ENCODE results near the gene MRPS24. TPM values are rescaled to one million over a fixed set of nuclear protein-coding genes. Genes with fewer than 3 reads are reported as not detected.

MRPS24 gene
- total and polyA plus RNA-seq, 2 donors (not counting 3 experiments of a cell fraction or from before 2014, with no cell fraction given): 105 to 279 TPM

DNA sequence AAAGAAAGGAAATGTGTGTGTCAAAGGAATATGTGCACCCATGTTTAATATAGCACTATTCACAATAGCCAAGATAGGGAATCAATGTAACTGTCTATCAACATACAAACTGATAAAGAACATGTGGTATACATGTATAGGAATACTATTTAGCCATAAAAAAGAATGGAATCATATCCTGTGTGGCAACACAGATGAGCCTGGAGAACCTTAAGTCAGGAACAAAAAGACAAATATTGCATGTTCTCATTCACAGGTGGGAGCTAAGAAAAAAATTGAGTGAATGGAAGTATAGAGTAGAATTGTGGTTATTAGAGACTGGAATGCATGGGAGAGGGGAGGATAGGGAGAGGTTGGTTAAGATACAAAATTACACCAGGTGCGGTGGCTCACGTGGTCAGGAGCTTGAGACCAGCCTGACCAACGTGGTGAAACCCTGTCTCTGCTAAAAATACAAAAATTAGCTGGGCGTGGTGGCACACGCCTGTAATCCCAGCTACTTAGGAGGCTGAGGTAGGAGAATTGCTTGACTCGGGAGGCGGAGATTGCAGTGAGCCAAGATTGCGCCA is 26.6 kb upstream of the MRPS24 start:
- H3K27ac ChIP-seq (ENCODE audit: insufficient read depth, low read depth, low read length): no peak overlapping the region
- H3K79me2 ChIP-seq (ENCODE audit: control insufficient read depth, insufficient read depth, low read length): peaks cover 53% of the 10 kb centered on the region
- intact Hi-C loops (cut with micrococcal nuclease): no loop called here
- no peaks in the 10 kb centered on the region for H3K9me1 ChIP-seq (replicated peaks; ENCODE audit: control insufficient read depth, extremely low read depth, insufficient read depth, low read length)
- no peak overlapping the region for H3K4me3 ChIP-seq (replicated peaks in 1 of 3; ENCODE audit: insufficient read depth in 1 of 3, low read depth in 1 of 3, low read length in 3 of 3)
- no peak overlapping the region for H3K9ac ChIP-seq (replicated peaks; ENCODE audit: extremely low read depth, insufficient read depth, low read length)
- dilution Hi-C loops (cut with MboI; ENCODE audit: extremely low pct_ligation_motif_present, low sequenced_read_pairs): no loop called here
- BruUV-seq (replicated peaks): no TSS peak
- H2AFZ ChIP-seq (ENCODE audit: low read depth, low read length): no peak overlapping the region
- H3K9me3 ChIP-seq (replicated peaks; ENCODE audit: control insufficient read depth, insufficient read depth, low read length): no peaks in the 10 kb centered on the region
- no peaks in the 10 kb centered on the region for H4K20me1 ChIP-seq (replicated peaks; ENCODE audit: control insufficient read depth, extremely low read depth, insufficient read depth, low read length)
- DNase-seq (ENCODE audit: low read depth, low spot score) (no peak), FAIRE-seq (no peak)
- POLR2A ChIA-PET: no interaction called here
- H3K27me3 ChIP-seq (ENCODE audit: control insufficient read depth in 2 of 2, insufficient read depth in 2 of 2, low read length in 2 of 2): no peaks in the 10 kb centered on the region
- peaks cover 6% of the 10 kb centered on the region for H3K4me1 ChIP-seq (ENCODE audit: control insufficient read depth, extremely low read depth, insufficient read depth, low read length)
- no peaks in the 10 kb centered on the region for H3K36me3 ChIP-seq (ENCODE audit: control insufficient read depth in 2 of 2, extremely low read depth in 1 of 2, insufficient read depth in 2 of 2, low read length in 2 of 2)
- no peak overlapping the region for H3K4me2 ChIP-seq (ENCODE audit: insufficient read depth, low read length)
- no peak for TF ChIP-seq GATA2 (IDR thresholded peaks at IDR 0.05; ENCODE audit: insufficient read depth, insufficient read length, low read depth, low read length)
- TF ChIP-seq, protein P1, sequence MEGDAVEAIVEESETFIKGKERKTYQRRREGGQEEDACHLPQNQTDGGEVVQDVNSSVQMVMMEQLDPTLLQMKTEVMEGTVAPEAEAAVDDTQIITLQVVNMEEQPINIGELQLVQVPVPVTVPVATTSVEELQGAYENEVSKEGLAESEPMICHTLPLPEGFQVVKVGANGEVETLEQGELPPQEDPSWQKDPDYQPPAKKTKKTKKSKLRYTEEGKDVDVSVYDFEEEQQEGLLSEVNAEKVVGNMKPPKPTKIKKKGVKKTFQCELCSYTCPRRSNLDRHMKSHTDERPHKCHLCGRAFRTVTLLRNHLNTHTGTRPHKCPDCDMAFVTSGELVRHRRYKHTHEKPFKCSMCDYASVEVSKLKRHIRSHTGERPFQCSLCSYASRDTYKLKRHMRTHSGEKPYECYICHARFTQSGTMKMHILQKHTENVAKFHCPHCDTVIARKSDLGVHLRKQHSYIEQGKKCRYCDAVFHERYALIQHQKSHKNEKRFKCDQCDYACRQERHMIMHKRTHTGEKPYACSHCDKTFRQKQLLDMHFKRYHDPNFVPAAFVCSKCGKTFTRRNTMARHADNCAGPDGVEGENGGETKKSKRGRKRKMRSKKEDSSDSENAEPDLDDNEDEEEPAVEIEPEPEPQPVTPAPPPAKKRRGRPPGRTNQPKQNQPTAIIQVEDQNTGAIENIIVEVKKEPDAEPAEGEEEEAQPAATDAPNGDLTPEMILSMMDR (IDR thresholded peaks at IDR 0.05; ENCODE audit: extremely low read depth in 1 of 2, insufficient read depth in 1 of 2, low read depth in 1 of 2, low read length in 2 of 2): no peak
- TF ChIP-seq, protein P2, sequence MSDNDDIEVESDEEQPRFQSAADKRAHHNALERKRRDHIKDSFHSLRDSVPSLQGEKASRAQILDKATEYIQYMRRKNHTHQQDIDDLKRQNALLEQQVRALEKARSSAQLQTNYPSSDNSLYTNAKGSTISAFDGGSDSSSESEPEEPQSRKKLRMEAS (IDR thresholded peaks at IDR 0.05; ENCODE audit: insufficient read depth, insufficient read length): no peak
- TF ChIP-seq FOS (IDR thresholded peaks at IDR 0.05; ENCODE audit: borderline replicate concordance, insufficient read depth, low read length): no peak
- no peak for TF ChIP-seq POLR2AphosphoS5 (IDR thresholded peaks at IDR 0.05; ENCODE audit: insufficient read depth, low read depth, low read length)
- no peak for TF ChIP-seq JUN (IDR thresholded peaks at IDR 0.05; ENCODE audit: borderline replicate concordance, insufficient read depth, insufficient read length, low read depth)
- TF ChIP-seq MYC (IDR thresholded peaks at IDR 0.05; ENCODE audit: low read depth, low read length): no peak
- TF ChIP-seq EZH2 (IDR thresholded peaks at IDR 0.05; ENCODE audit: borderline replicate concordance, low read depth, low read length, severe bottlenecking): no peak
- no peak for TF ChIP-seq POLR2A (IDR thresholded peaks at IDR 0.05; ENCODE audit: low read depth, low read length)
- CTCF ChIA-PET: no interaction called here
